AG04450 (cell line): ENCODE data around the gene ITPK1. TPM values are rescaled to one million over a fixed set of nuclear protein-coding genes. Genes with fewer than 3 reads are reported as not detected.

ENCODE experiments used
- CTCF ChIA-PET: fragments of 300-600, 350-600 bp; formaldehyde crosslinking; extraction: SDS; loops from one replicate; lab custom pipeline; 2022; ENCODE audit warnings: antibody characterized with exemption, inconsistent platforms; lab: Charles Lee
- POLR2A ChIA-PET: fragments of 350-600 bp; formaldehyde crosslinking; extraction: SDS; loops from one replicate; lab custom pipeline; 2021; ENCODE audit warnings: antibody characterized with exemption, inconsistent platforms; lab: Yijun Ruan, JAX
- DNase-seq: peaks from one replicate; pipeline ENCODE4 v3.0.0-alpha.2; 2011; ENCODE audit warnings: low read depth, low spot score
- H3K27ac ChIP-seq: one replicate; pipeline ENCODE4 v1.5.1; 2012; ENCODE audit warnings: low read depth, low read length, control low read depth
- H3K27me3 ChIP-seq: one replicate; pipeline ENCODE4 v1.6.0; 2012; ENCODE audit warnings: low read length; ENCODE audit not compliant: control insufficient read depth, insufficient read depth
- H3K4me3 ChIP-seq: 2 replicates; pipeline ENCODE4 v1.5.1; 2011; ENCODE audit warnings: mild to moderate bottlenecking, low read depth, low read length, control low read depth
- H3K9me3 ChIP-seq: 2 replicates; pipeline ENCODE4 v1.5.1; 2012; ENCODE audit warnings: low read length; ENCODE audit not compliant: control insufficient read depth, insufficient read depth
- CTCF ChIP-seq: IDR thresholded peaks from 2 replicates; pipeline ENCODE4 v1.5.1; 2011; ENCODE audit warnings: low read depth, low read length, control low read depth, inconsistent platforms
- polyA plus RNA-seq: library from polyadenylated mRNA; depleted of rRNA; stranded (reverse); fragments of >200 nt; gene quantifications from 2 replicates; pipeline ENCODE4 v1.2.3, GENCODE V29; 2011

ITPK1 gene
- polyA plus RNA-seq, 1 experiment = 13.6 TPM

- CTCF ChIA-PET = interaction anchor here (1.0 kb wide), 1 partner anchor 13 kb away, joined by 3 read pairs; no protein-coding TSS in a partner anchor
Measured at GRCh38 chr14:92939699-92940098, 176.0 kb downstream of the ITPK1 start.

GRCh38 chr14:92938890-92939671, 176.6 kb downstream of the ITPK1 start:
- H3K4me3 ChIP-seq = no peak overlapping the region
- H3K27me3 ChIP-seq = peaks cover 2% of the 10 kb centered on the region
- no peaks in the 10 kb centered on the region for H3K9me3 ChIP-seq
- DNase-seq = no peak
- ChIA-PET POLR2A (interaction anchor here (0.7 kb wide), 1 partner anchor 238 kb away, joined by 11 read pairs; no protein-coding TSS in a partner anchor), CTCF (interaction anchor here (1.0 kb wide), 1 partner anchor 13 kb away, joined by 3 read pairs; no protein-coding TSS in a partner anchor)
- TF ChIP-seq CTCF = no peak
- H3K27ac ChIP-seq = no peak overlapping the region

More at GRCh38 chr14:92939699-92940098, 176.0 kb downstream of the ITPK1 start:
- POLR2A ChIA-PET = interaction anchor here (0.7 kb wide), 1 partner anchor 237 kb away, joined by 11 read pairs; no protein-coding TSS in a partner anchor
- Histone ChIP-seq H3K27me3 (peaks cover 1% of the 10 kb centered on the region), H3K4me3 (no peak overlapping the region), H3K27ac (no peak overlapping the region), H3K9me3 (no peaks in the 10 kb centered on the region)
- no peak for TF ChIP-seq CTCF
- no peak for DNase-seq

- Histone ChIP-seq H3K9me3 (no peaks in the 10 kb centered on the region), H3K27ac (no peak overlapping the region), H3K27me3 (peaks cover 2% of the 10 kb centered on the region), H3K4me3 (no peak overlapping the region)
- CTCF ChIA-PET = no interaction called here
- no peak for TF ChIP-seq CTCF
- POLR2A ChIA-PET = no interaction called here
- DNase-seq = no peak
Measured at GRCh38 chr14:92938235-92938875, 177.4 kb downstream of the ITPK1 start.

- no peaks in the 10 kb centered on the region; the same call in 1 of the 2 replicates for H3K9me3 ChIP-seq
- TF ChIP-seq CTCF = no peak
- DNase-seq = no peak
- peaks cover 2% of the 10 kb centered on the region for H3K27me3 ChIP-seq
- ChIA-PET POLR2A (no interaction called here), CTCF (no interaction called here)
- H3K27ac ChIP-seq = no peak overlapping the region
- no peak overlapping the region for H3K4me3 ChIP-seq
Measured at GRCh38 chr14:92937051-92937937, 178.4 kb downstream of the ITPK1 start.
